HL-60/S4 treated with phorbol 12-myristate 13-acetate at 8.2 ng/mL for 4 days and 3 days (cell line): ENCODE results near the gene YKT6.
"Not testable (repeated sequence)": the region's sequence is repeated elsewhere in the genome, so short reads cannot be mapped to it uniquely, and the experiment has no call there.

Experiments used
- in situ Hi-C: fragments of 300-500 bp; cut with MboI; formaldehyde crosslinking; loops from 2 replicates; pipeline ENCODE4 v1.15.0; 2022; ENCODE audit warnings: low sequenced_read_pairs

YKT6 gene

GRCh38 chr7:44193011-44193802 is 7.6 kb upstream of the YKT6 start:
- in situ Hi-C loops: no loop called here

- in situ Hi-C loops: no loop called here
These were observed 6.7 kb upstream of the YKT6 start for GRCh38 chr7:44194069-44194468.

GRCh38 chr7:44194562-44195145 is 6.1 kb upstream of the YKT6 start:
- in situ Hi-C loops: no loop called here

- in situ Hi-C loops: no loop called here
These were observed 4.9 kb upstream of the YKT6 start for GRCh38 chr7:44195889-44196288.

- in situ Hi-C loops: no loop called here
These were observed 4.3 kb upstream of the YKT6 start for GRCh38 chr7:44196450-44196872.

- in situ Hi-C loops: no loop called here
These were observed 3.3 kb upstream of the YKT6 start for GRCh38 chr7:44197474-44197873.

- in situ Hi-C loops: not testable (repeated sequence)
These were observed 615 bp upstream of the YKT6 start for GRCh38 chr7:44200163-44200562.

- in situ Hi-C loops: no loop called here
These were observed 1.0 kb downstream of the YKT6 start for GRCh38 chr7:44201813-44202212.

- in situ Hi-C loops: no loop called here
These were observed 5.2 kb downstream of the YKT6 start for GRCh38 chr7:44206008-44206407.

- in situ Hi-C loops: no loop called here
These were observed 7.3 kb downstream of the YKT6 start for GRCh38 chr7:44208085-44208484.

- in situ Hi-C loops: no loop called here
These were observed 9.3 kb downstream of the YKT6 start for GRCh38 chr7:44210107-44210506.

GRCh38 chr7:44211126-44211675 is 10.4 kb downstream of the YKT6 start:
- in situ Hi-C loops: no loop called here

- in situ Hi-C loops: no loop called here
These were observed 11.2 kb downstream of the YKT6 start for GRCh38 chr7:44212018-44212417.

- in situ Hi-C loops: no loop called here
These were observed 11.9 kb downstream of the YKT6 start for GRCh38 chr7:44212581-44213184.

GRCh38 chr7:44213206-44213876 is 12.6 kb downstream of the YKT6 start:
- in situ Hi-C loops: no loop called here

- in situ Hi-C loops: no loop called here
These were observed 13.2 kb downstream of the YKT6 start for GRCh38 chr7:44213877-44214388.

GRCh38 chr7:44215531-44215930 is 14.8 kb downstream of the YKT6 start:
- in situ Hi-C loops: no loop called here

- in situ Hi-C loops: no loop called here
These were observed 15.2 kb downstream of the YKT6 start for GRCh38 chr7:44216019-44216418.

- in situ Hi-C loops: no loop called here
These were observed 15.9 kb downstream of the YKT6 start for GRCh38 chr7:44216521-44217222.

- in situ Hi-C loops: no loop called here
These were observed 16.5 kb downstream of the YKT6 start for GRCh38 chr7:44217223-44217714.
